Activated CD8-positive, alpha-beta memory T cell treated with anti-CD3 and anti-CD28 coated beads, Interleukin-2, amount 50 U/mL, for 4 hours (primary cell): ENCODE results near the gene MUC6.
"Not testable (repeated sequence)": the region's sequence is repeated elsewhere in the genome, so short reads cannot be mapped to it uniquely, and the experiment has no call there.

Experiments
- DNase-seq: peaks from one replicate; pipeline ENCODE4 v3.0.0-alpha.2; 2020

The MUC6 gene

GRCh38 chr11:984546-984945 is 52.0 kb downstream of the MUC6 start:
- DNase-seq = no peak

DNA sequence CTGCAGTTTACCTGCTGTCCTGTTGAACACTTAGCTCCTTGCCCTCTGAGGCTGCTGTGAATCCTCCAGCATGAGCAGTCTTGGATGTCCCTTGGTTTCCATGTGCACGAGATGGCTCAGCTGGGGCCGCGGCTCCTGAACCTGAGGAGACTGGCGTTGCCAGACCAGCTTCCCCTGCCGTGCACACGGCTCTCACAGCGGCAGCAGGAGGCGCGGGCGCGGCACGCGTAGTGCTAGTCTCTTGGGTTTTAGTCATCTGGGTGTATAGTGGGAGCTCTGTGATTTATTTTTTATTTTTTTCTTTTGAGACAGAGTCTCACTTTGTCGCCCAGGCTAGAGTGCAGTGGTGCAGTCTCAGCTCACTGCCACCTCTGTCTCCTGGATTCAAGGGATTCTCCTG is 54.8 kb downstream of the MUC6 start:
- no peak for DNase-seq

DNA sequence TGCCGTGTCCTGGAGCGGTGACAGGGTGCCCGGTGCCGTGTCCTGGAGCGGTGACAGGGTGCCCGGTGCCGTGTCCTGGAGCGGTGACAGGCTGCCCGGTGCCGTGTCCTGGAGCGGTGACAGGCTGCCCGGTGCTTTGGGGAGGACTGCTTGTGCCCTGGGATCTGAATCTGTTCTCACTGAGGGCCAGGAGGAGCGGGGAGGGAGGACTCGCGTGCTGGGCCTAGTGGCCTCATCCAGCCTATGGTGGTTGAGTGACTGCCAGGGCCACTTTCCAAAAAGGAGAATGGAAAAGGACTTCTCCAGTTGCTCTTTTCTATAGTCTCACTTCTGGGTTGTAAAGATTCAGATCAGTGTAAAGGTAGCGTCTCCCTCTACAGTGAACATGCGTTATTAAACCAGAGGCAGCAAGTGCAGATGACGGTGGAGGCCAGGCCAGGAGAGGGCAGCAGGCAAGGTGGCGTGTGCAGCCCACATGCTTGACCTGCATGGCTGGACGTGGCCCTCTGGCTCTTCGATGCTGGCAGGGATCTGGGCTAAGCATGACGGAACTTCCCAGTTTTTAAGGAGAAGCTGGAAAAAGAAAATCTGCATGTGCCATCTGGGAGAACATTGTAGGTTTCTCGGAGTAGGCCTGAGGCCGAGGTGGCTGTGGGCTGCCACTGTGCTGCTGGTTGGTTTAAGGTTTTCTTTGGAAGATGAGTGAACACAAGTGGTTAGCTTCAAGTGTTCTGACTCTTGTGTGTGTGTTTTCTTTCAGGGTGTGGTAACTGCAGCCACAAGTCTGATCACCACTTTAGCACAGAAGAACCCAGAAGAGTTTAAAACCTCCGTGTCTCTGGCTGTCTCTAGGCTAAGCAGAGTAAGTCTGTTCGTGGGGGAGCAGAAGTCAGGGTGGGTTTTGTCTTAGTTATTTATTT is 55.8 kb downstream of the MUC6 start:
- DNase-seq = no peak

- DNase-seq = no peak
Measured at GRCh38 chr11:978781-979180, 57.7 kb downstream of the MUC6 start.

DNA sequence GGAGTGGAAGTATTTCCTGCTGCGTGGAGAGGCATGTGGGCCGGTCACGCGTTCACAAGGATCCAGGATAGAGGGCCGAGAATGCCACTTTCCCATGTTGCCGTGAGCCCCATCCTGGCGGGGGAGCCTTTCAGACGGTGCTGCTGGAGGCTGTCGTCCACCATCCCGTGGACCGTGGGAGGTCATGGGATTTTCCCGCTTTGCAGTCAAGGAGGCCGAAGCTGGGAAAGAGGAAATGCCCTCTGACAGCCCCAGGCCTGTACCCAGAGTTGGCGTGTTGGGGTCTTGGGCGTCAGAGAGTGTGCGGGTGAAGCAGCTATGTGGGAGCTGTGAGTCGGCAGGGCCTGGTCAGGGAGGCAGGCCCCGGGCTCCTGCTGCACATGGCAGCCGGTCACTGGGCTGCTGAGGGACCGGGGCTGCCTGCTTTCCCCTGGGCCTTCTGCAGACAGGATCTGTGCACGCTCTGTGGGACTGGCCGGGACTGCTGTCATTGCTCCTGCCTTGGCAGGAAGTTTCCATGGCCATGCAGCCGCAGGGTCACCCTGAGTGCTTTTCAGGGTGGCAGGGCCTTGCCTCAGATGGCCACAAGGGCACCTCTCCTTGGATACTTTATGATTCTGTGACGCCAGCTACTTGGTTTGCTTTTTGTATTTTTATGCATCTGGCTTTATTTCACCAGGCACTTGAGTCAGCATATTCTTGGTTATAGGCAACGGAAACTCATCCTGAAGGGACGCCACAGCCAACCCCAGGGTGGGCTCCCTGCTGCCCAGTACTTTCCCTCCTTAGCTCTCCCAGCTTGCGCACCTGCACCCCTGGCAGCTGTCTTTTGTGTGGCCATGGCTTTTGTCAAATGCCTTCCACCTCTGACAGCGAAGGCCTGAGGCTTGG is 58.4 kb downstream of the MUC6 start:
- no peak for DNase-seq

DNA sequence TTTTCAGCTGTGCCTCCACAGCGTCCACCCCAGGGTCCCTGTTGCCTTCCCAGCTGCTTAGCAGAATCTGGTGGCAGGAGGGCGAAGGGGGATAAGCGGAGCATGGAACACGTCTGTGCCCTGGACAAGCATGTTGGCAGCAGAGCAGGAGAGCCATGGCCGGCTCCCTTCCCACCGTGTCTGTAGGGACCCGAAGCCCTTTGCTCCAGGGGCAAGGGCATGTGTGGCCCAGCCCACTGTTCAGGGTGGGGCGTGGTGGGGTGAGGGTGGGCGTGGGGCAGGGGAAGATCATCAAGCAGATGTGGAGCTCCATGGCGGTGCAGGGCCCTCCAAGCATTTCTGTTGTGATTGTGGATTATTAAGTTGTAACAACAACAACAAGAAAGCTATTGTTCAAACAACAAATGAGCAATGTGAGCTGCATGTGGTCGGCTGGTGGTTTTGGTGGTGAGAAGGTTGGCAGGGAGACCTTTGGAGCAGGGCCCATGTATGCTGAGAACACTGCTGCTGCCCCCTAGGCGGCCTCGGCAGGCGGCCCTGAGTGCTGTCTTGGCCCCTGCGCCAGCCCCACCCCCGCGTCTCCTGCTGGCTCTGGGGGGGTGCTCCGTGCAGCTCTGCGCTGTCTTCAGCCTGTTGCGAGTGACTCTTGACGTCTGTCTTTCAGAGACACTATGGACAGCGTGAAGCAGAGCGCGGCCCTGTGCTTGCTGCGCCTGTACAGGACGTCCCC is 59.9 kb downstream of the MUC6 start:
- DNase-seq = no peak

- DNase-seq = no peak
Measured at GRCh38 chr11:975827-976226, 60.7 kb downstream of the MUC6 start.

- DNase-seq = not testable (repeated sequence)
Measured at GRCh38 chr11:975376-975775, 61.1 kb downstream of the MUC6 start.

DNA sequence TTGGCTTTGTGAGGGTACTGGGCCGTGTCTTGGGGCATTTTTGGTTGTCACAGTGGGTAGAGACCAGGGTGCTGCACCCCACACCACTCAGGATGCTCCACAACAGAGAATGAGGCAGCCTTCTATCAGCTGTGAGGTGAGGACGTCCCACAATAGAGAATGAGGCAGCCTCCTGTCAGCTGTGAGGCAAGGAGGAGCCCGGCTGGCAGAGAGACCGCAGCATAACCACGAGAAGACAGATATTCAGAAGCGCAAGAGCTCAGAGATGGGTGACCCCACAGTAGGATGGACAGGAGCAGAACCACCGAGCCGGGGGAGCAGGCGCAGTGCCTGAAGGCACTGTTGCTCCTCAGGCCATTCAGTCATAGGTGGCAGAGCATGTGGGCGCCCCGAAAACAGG is 63.3 kb downstream of the MUC6 start:
- no peak for DNase-seq

GRCh38 chr11:972523-973211 is 63.9 kb downstream of the MUC6 start:
- no peak for DNase-seq

DNA sequence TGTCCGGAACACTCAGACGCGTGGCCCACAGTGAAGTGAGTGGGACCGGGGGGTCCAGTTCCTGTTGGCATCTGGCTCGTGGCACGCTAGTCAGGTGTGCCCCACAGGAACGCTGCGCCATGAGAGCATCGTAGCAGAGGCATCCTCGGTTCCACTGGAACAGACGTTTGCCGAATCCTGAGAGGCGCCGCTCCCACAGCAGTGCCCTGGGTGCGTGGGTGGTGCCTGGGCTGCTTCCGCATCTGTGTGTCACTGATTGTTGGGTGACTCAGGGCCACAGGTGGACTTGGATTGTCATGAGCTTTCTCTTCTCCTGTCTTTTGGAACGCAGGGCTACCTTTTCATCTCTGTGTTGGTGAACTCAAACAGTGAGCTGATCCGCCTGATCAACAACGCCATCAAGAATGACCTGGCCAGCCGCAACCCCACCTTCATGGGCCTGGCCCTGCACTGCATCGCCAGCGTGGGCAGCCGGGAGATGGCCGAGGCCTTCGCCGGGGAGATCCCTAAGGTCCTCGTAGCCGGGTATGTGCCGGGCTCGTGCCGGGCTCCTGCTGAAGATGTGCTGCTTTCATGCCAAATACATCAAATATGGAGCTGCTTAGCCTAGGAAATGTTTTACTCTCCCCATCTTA is 64.7 kb downstream of the MUC6 start:
- no peak for DNase-seq

GRCh38 chr11:971092-971690 is 65.3 kb downstream of the MUC6 start:
- DNase-seq = no peak

GRCh38 chr11:970319-970871 is 66.1 kb downstream of the MUC6 start:
- no peak for DNase-seq

GRCh38 chr11:969651-970205 is 66.8 kb downstream of the MUC6 start:
- DNase-seq = no peak

GRCh38 chr11:968822-969221 is 67.7 kb downstream of the MUC6 start:
- no peak for DNase-seq

DNA sequence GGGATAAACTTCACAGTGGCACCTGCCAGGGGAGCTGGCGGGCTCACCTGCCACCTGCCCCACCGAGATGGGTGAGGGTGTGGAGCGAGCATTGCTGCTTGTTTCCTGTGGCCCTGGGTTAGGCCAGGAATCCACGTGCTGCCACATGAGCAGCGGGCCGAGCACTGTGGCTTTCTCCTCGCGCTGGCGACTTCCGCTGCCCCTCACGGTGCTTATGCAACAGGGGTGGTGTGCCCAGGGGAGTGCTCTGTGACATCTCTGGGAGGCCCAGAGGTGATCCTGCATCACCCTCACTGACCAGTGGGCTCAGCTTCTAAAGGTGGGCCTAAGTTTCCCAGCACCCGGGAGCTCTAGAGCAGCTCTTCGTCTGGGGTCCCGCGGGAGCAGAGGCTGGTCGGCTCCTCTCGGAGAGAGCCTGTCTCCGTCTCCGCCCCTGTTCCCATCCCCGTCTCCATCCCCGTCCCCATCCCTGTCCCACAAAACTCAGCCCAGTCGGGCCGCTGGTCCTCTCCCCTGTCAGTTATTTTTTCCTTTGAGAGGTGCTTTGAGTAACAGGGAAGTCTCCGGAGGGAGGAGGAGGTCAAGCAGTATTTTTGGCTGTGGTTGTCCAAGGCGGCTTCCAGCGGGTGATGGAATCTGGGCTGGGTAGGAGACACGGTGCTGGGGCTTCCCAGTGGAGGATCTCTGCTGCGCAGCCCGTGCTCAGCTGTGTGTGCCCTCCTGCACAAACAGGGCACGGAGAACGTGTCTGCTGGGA is 68.3 kb downstream of the MUC6 start:
- no peak for DNase-seq

- DNase-seq = no peak
Measured at GRCh38 chr11:965206-965775, 71.2 kb downstream of the MUC6 start.

DNA sequence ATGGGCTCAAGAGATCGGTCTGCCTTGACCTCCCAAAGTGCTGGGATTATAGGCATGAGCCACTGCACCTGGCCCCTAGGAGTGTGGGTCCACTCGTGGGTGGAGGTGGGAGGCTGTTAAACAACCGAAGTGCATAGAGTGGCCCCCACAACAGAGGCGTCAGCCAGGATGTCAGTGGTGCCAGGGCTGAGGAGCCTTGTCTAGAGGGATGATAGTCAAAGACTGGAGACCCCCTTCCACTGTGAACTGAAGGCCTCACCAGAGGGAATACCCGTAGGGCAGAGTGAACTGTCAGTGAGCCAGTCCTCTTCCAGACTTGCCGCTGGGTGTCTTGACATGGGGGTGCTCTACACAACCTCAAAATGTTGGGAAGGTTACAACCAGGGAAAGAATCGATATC is 72.7 kb downstream of the MUC6 start:
- DNase-seq = no peak
